Spleen (tissue), 11 donors: ENCODE measurements around the gene TAL1. TPM values are rescaled to one million over a fixed set of nuclear protein-coding genes. Genes with fewer than 3 reads are reported as not detected.

Experiments
- DNase-seq: peaks from one replicate; pipeline ENCODE4 v3.0.0-alpha.2; 2020
- H3K27ac ChIP-seq, 8 donors: fragments of 200-600 bp; sonication (generic) in 7 of 8; 1 replicate in 4 of 8; 2 replicates in 4 of 8; pipeline versions ENCODE4 v1.5.0 to v1.8.0; 2016 to 2021; ENCODE audit warnings: inconsistent platforms in 4 of 8, mild to moderate bottlenecking in 4 of 8, moderate library complexity in 1 of 8
- H3K27me3 ChIP-seq, 7 donors: fragments of 200-600 bp; sonication (generic) in 6 of 7; replicated peaks in 1 of 7; 1 replicate in 4 of 7; 2 replicates in 3 of 7; pipeline versions ENCODE4 v1.5.0 to v1.8.0; 2016 to 2021; ENCODE audit warnings: inconsistent platforms in 3 of 7, mild to moderate bottlenecking in 1 of 7
- H3K36me3 ChIP-seq, 6 donors: fragments of 200-600 bp; sonication (generic) in 5 of 6; 1 replicate in 4 of 6; 2 replicates in 2 of 6; pipeline versions ENCODE4 v1.5.0 to v1.8.0; 2016 to 2021; ENCODE audit warnings: inconsistent platforms in 2 of 6
- H3K4me1 ChIP-seq, 6 donors: fragments of 200-600 bp; sonication (generic) in 5 of 6; 1 replicate in 3 of 6; 2 replicates in 3 of 6; pipeline versions ENCODE4 v1.5.0 to v1.8.0; 2016 to 2021; ENCODE audit warnings: inconsistent platforms in 3 of 6
- H3K4me3 ChIP-seq, 8 donors: fragments of 200-600 bp; sonication (generic) in 7 of 8; 1 replicate in 4 of 8; 2 replicates in 4 of 8; pipeline versions ENCODE4 v1.5.0 to v1.8.0; 2016 to 2021; ENCODE audit warnings: inconsistent platforms in 4 of 8, mild to moderate bottlenecking in 4 of 8, moderate library complexity in 2 of 8
- H3K9me3 ChIP-seq, 8 donors: fragments of 200-600 bp; sonication (generic) in 7 of 8; 1 replicate in 4 of 8; 2 replicates in 4 of 8; pipeline versions ENCODE4 v1.5.0 to v1.8.0; 2016 to 2021; ENCODE audit warnings: inconsistent platforms in 4 of 8
- POLR2A ChIP-seq, 3 donors: fragments of 450-650 bp; IDR thresholded peaks; one replicate each; pipeline ENCODE4 v1.5.1; 2017; ENCODE audit warnings: antibody characterized with exemption in 3 of 3, mild to moderate bottlenecking in 1 of 3
- POLR2AphosphoS5 ChIP-seq, 3 donors: sonication (generic); formaldehyde crosslinking; IDR thresholded peaks; one replicate each; pipeline ENCODE4 v1.5.1; 2017; ENCODE audit warnings: antibody characterized with exemption in 3 of 3
- WGBS, 5 donors: extraction: QIAGEN DNeasy Blood & Tissue Kit in 3 of 5; methylation state at CpG; one replicate each; pipeline versions ENCODE4 v1.1.5 to v1.1.7; 2013 to 2018; 5-methylcytosine and 5-hydroxymethylcytosine counted together
- intact Hi-C: fragments of 100-400 bp; cut with DNase I; formaldehyde crosslinking; loops from one replicate; pipeline ENCODE4 v1.15.0; 2023; ENCODE audit warnings: low total_unique reads
- polyA plus RNA-seq, 3 donors: library from polyadenylated mRNA; stranded (reverse); fragments of 200-250 nt; gene quantifications; one replicate each; pipeline ENCODE4 v1.2.1, GENCODE V29; 2013
- total RNA-seq, 7 donors: library from RNA; depleted of rRNA in 3 of 7; stranded (reverse); fragments of >200 nt in 3 of 7; fragmentation: NEBNext Ultra II Directional in 4 of 7; extraction: Animal tissue kit (Norgen Biotek cat#: 25700) in 4 of 7; gene quantifications; one replicate each; pipeline versions ENCODE4 v1.1.0 to v1.2.1, GENCODE V29; 2016 to 2021
- TF ChIP-seq, protein P1 (sequence below), 11 experiments: fragments of 200-600 bp in 7 of 11; fragments of 450-650 bp in 4 of 11; sonication (generic) in 4 of 11; IDR thresholded peaks in 8 of 11; conservative IDR thresholded peaks in 3 of 11; 1 replicate in 7 of 11; 2 replicates in 4 of 11; pipeline versions ENCODE4 v1.4.0 to v1.8.0; 2016 to 2021; ENCODE audit warnings: antibody characterized with exemption in 11 of 11, inconsistent platforms in 4 of 11, mild to moderate bottlenecking in 1 of 11
- donor health status: healthy with polysubstance abuse.
- donor health status: DM: no; HTN: no; CAD: no; lungs with moderate emphysema.
- donor health status: DM: no; HTN: no; CAD: no.
- donor health status: Bipolar disorder and iron deficiency.
- donor health status: healthy.
- donor health status: DM: no; HTN: no; CAD: no.
- donor health status: DM: yes; HTN: yes; CAD: no.

Gene TAL1
- total and polyA plus RNA-seq, 10 donors = 2.9 to 24.5 (median 14.0) TPM

DNA sequence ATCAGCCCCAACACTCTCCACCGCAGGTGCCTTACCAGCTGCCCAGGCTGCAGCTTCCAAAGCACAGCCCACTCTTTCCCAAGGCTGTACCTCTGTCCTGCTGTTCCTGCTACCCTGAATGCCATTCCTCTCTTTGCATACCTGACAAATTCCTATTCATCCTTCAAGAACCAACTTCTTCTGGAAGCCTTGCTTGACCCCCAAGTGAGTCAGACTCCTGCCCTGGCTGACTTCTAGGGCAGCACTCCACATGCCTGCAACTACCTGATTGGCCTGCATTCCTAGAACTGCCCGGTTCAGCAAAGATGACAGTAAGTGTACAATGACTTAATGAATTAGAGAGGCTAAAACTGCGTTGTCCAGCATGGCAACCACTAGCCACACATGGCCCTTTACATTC, 21.4 kb downstream of the TAL1 start:
- peaks cover 0 to 32% (median 0%) of the 10 kb centered on the region in 7 donors for H3K27me3 ChIP-seq
- peaks cover 0 to 14% (median 11%) of the 10 kb centered on the region in 6 donors for H3K4me1 ChIP-seq
- H3K36me3 ChIP-seq = no peaks in the 10 kb centered on the region
- TF ChIP-seq, protein P1, sequence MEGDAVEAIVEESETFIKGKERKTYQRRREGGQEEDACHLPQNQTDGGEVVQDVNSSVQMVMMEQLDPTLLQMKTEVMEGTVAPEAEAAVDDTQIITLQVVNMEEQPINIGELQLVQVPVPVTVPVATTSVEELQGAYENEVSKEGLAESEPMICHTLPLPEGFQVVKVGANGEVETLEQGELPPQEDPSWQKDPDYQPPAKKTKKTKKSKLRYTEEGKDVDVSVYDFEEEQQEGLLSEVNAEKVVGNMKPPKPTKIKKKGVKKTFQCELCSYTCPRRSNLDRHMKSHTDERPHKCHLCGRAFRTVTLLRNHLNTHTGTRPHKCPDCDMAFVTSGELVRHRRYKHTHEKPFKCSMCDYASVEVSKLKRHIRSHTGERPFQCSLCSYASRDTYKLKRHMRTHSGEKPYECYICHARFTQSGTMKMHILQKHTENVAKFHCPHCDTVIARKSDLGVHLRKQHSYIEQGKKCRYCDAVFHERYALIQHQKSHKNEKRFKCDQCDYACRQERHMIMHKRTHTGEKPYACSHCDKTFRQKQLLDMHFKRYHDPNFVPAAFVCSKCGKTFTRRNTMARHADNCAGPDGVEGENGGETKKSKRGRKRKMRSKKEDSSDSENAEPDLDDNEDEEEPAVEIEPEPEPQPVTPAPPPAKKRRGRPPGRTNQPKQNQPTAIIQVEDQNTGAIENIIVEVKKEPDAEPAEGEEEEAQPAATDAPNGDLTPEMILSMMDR (IDR thresholded peaks at IDR 0.05 in 8 of 11, conservative IDR thresholded peaks at IDR 0.05 in 3 of 11) = no peak
- no peak for TF ChIP-seq POLR2A (IDR thresholded peaks at IDR 0.05)
- TF ChIP-seq POLR2AphosphoS5 (IDR thresholded peaks at IDR 0.05) = no peak
- no peak overlapping the region for H3K4me3 ChIP-seq
- WGBS, 5 donors = 74 to 89% (median 80%) methylated on average over 3 of the region's 3 CpGs
- intact Hi-C loops = no loop called here
- peak; percentile 10 for DNase-seq
- H3K27ac ChIP-seq = no peak overlapping the region
- no peaks in the 10 kb centered on the region for H3K9me3 ChIP-seq

DNA sequence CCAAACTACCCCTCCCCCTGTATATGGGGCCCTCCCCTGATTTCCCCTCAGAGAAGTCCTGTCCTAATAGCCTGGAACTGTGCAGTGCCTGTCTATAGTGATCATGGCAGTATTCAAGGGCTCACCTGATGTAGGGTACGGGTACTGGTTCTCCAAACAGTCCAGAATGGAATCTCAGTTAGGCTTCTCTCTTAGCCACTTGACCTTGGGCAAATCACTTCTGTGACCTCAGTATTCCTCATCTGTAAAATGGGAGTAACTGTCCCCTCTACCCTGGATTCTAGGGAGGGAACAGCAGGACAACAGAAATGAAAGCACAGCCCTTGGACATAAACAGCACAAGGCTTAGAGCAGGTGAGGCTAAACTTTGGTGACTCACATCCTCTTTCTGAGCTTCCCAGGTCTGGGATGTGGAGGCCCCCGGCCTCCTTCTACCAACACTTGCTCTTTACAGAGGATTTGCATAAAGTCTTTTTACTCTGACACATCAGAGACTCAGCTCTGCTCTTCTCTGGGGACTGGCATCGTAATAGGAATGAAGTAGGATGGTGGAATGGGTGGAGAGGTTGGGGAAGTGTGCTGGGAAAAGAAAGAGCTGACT, 22.2 kb downstream of the TAL1 start:
- Histone ChIP-seq H3K36me3 (no peaks in the 10 kb centered on the region), H3K27me3 (peaks cover 0 to 41% (median 0%) of the 10 kb centered on the region in 7 donors), H3K27ac (no peak overlapping the region), H3K4me3 (no peak overlapping the region), H3K4me1 (peaks cover 0 to 14% (median 11%) of the 10 kb centered on the region in 6 donors), H3K9me3 (no peaks in the 10 kb centered on the region)
- TF ChIP-seq, protein P1 (IDR thresholded peaks at IDR 0.05 in 8 of 11, conservative IDR thresholded peaks at IDR 0.05 in 3 of 11) = no peak
- no peak for TF ChIP-seq POLR2AphosphoS5 (IDR thresholded peaks at IDR 0.05)
- no peak for TF ChIP-seq POLR2A (IDR thresholded peaks at IDR 0.05)
- WGBS, 5 donors = 44 to 85% (median 72%) methylated on average over 3 of the region's 3 CpGs
- intact Hi-C loops = no loop called here
- peak; percentile 6 for DNase-seq

DNA sequence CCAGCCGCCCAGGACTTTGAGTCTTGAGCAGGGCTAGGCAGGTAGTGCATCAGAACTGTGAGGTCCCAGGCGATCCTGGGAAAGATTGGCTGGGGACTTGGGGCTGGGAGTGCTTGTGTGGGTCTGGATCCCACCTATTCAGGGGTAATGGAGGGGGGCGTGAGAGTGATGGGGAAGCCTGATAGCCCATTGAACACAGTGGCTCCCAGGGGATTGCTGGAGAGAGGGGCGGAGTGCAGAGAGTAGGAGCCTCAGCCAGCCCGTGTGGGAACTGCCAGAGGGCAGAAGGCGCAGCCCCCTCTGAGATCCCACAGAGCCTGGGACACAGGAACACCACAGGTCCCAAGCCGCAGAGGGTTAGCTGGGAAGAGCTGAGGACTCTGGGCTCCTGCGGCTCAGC, 22.9 kb downstream of the TAL1 start:
- TF ChIP-seq, protein P1 (IDR thresholded peaks at IDR 0.05 in 8 of 11, conservative IDR thresholded peaks at IDR 0.05 in 3 of 11) = no peak
- no peak for TF ChIP-seq POLR2A (IDR thresholded peaks at IDR 0.05)
- no peak for TF ChIP-seq POLR2AphosphoS5 (IDR thresholded peaks at IDR 0.05)
- WGBS, 5 donors = 65 to 89% (median 75%) methylated on average over 7 to 8 of the region's 8 CpGs
- intact Hi-C loops = no loop called here
- peak; percentile 38 for DNase-seq
- H3K4me1 ChIP-seq = peaks cover 0 to 14% (median 11%) of the 10 kb centered on the region in 6 donors
- no peak overlapping the region for H3K27ac ChIP-seq
- no peaks in the 10 kb centered on the region for H3K9me3 ChIP-seq
- H3K36me3 ChIP-seq = no peaks in the 10 kb centered on the region
- no peak overlapping the region for H3K4me3 ChIP-seq
- peaks cover 0 to 48% (median 0%) of the 10 kb centered on the region in 7 donors for H3K27me3 ChIP-seq

DNA sequence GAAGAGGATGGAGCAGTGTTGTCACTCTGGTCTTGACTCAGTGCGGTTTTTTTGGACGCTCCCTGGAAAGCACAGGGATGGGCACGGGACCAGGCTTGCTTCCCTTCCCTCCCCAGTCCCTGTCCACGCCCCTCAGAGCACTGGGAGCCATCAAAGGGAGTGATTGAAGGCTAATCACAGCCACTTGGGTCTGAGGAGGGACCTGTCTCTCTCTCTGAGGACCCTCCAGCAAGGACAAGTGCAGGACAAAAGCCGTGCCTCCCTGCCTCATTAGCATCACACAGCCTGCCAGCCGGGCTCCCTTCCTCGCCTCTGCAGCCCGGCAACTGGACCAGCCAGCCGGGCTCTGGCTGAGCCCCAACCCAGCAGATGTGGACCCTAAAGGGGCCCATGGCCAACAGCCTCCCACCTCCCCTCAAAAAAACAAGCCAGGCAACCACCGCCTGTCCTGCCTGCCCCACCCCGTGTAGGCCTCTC, 23.6 kb downstream of the TAL1 start:
- peak; percentile 56 for DNase-seq
- intact Hi-C loops = no loop called here
- no peak overlapping the region for H3K4me3 ChIP-seq

More for the DNA sequence above, 23.6 kb downstream of the TAL1 start:
- 61 to 83% (median 77%) methylated on average over 10 to 11 of the region's 11 CpGs for WGBS, 5 donors
- H3K27ac ChIP-seq = no peak overlapping the region
- TF ChIP-seq POLR2AphosphoS5 (IDR thresholded peaks at IDR 0.05) = no peak
- no peak for TF ChIP-seq POLR2A (IDR thresholded peaks at IDR 0.05)
- TF ChIP-seq, protein P1 (IDR thresholded peaks at IDR 0.05 in 8 of 11, conservative IDR thresholded peaks at IDR 0.05 in 3 of 11) = no peak
- no peaks in the 10 kb centered on the region for H3K9me3 ChIP-seq
- peaks cover 0 to 14% (median 11%) of the 10 kb centered on the region in 6 donors for H3K4me1 ChIP-seq
- H3K36me3 ChIP-seq = no peaks in the 10 kb centered on the region
- H3K27me3 ChIP-seq = peaks cover 0 to 50% (median 0%) of the 10 kb centered on the region in 7 donors
